CD4-positive, alpha-beta T cell treated with Interleukin-15 for 4 hours (primary cell): ENCODE results near the gene LAMTOR4.

ENCODE experiments used
- DNase-seq: peaks from one replicate; pipeline ENCODE4 v3.0.0-alpha.2; 2020; ENCODE audit warnings: low spot score

Gene LAMTOR4

DNA sequence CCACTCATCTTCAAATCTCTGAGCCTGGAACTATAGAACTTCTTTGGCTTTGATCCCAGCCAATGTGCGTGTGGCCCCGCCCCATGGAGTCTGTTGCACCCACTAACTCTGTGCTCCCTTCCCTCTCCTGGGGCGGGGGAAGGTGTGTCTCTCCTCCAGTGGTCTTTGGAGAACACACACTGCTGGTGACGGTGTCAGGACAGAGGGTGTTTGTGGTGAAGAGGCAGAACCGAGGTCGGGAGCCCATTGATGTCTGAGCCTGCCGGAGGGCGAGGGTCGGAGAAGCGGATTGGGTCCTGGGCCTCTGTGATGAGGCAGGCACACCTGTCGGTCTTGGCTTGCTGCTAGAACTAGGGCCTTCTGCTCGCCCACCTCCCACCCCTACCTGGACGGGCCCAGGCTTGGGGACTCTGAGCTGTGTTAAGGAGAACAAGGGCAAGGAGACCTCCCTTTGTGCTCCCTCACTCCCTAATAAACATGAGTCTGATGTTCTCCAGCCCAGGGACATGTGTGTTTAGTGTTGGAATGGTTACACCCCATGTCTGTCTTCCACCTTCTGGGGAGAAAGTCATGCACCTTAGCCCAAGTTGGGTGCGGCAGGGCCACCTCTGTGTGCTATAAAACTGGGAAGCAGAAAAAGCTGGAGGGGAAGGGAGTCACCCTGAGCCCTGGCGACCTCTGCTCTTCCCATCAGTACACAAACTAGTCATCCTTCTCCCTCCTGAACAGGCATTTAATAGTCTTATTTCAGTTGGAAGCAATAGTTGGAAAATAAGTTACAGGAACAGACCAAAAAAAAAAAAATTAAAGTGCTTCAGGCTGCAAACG lies 5.2 kb downstream of the LAMTOR4 start:
- DNase-seq = no peak

DNA sequence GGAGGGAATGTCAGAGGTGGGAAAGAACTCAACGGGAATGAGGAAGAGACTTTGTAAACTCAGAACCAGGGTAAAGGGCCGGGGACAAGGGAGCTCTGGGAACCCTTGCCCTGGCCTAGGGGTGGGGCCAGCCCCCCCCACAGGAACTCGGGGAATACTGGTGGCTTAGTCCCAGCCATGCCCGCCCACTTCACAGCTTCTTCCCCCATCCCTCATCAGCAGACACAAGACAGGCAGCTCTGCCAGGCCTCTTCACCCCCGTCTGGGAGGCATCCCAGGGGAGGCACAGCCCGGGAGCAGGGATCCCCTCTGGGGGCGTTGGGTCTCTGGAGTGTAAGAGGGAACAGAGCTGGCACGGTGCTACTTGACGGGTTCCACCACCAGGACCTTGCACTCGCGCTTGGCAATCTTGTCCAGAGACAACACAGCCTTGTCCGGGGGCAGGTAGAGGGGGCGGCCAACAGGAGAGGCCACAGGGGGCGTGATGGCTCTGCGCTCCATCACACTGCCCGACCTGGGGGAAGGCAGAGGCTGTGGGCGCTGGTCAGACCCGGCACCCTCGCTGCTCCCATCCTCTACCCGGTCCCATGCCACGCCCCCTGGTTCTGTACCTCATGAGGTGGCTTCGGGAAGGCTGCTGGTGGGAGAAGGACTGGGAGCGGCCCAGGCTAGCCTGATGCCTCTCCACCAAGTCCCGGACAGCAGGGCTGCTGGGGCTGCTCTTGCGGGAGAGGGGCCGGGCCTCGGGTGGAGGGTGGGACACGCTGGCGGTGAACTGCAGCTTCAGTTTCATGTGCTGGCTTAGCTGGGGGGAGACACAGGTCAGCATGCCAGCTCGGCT lies 6.2 kb downstream of the LAMTOR4 start:
- DNase-seq = no peak

DNA sequence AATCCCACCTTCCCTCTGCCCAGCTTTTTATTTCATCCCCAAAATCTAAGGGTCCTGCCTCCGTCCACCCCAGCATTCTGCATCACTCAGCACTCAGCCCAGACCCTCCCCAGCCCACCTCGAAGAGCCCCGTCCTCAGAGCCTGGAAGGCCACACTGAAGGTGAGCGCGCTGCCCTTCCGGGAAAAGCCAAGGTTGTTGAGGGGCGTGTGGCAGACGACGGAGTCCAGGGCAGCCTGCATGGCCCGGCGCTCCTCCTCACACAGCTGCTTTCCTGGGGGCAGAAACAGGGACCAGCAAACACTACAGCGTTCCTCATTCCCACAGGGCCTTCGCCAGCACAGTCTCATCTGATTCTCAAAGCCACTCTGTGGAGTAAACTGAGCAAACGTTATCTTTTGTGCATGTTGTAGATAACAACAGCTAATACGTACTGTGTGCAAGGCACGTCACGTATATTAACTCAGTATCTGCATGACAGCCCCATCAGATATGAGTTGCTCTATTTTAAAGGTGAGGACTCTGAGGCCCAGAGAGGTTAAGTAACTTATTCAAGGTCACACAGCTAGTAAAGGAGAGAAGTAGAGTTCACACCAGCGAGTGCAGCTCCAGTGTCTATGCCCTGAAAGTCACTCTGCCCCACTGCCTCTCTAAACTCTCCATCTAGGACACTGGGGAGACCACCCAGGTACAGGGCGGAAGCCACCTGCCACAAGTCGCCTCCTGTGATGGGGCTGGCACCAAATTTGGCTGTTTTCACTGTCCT lies 7.0 kb downstream of the LAMTOR4 start:
- DNase-seq = no peak

DNA sequence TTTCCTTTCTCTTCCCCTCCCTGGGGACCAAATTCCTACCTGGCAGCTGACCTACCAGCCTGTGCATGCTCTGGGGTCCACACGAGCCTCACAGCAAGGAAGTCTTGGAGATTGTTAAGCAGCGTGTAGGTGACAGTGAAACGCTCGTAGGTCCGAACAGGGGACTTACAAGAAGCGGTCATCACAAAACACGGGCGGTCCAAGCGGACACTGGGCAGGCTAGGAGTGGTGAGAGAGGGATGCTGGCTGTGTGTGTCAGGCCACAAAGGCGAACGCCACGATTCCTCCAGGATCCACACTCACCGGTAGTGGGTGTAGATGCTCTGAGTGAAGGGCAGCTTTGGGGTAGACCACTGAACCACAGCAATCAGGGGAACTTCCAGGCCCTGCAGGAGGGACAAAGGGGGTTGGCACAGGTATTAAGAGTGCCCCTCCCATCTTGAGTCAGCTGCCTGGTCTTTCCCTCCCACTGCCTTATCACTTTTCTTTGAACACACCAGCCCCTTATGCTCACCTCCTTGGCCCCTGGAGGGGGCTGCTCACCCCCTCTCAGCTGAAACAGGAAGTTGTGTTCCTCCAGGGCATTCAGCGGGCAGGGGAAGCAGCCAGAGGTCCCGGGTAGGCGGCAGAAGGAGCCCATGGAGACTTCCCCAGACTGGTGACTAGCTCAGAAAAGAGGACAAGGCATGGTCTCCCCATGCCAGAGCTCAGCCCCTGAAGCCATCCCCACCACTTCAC lies 7.8 kb downstream of the LAMTOR4 start:
- DNase-seq = no peak

DNA sequence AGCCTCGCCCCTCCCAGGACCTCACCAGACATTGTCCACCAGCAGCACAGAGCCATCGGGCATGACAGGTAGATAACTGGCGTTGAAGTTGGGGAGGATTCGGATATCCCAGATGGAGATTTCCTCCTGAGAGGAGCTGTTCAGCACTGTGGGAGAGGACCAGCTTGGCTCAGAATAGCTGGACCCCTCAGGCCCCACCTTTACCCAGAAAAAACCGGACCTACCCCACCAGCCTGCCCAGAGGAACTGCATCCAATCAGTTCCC lies 8.3 kb downstream of the LAMTOR4 start:
- no peak for DNase-seq

DNA sequence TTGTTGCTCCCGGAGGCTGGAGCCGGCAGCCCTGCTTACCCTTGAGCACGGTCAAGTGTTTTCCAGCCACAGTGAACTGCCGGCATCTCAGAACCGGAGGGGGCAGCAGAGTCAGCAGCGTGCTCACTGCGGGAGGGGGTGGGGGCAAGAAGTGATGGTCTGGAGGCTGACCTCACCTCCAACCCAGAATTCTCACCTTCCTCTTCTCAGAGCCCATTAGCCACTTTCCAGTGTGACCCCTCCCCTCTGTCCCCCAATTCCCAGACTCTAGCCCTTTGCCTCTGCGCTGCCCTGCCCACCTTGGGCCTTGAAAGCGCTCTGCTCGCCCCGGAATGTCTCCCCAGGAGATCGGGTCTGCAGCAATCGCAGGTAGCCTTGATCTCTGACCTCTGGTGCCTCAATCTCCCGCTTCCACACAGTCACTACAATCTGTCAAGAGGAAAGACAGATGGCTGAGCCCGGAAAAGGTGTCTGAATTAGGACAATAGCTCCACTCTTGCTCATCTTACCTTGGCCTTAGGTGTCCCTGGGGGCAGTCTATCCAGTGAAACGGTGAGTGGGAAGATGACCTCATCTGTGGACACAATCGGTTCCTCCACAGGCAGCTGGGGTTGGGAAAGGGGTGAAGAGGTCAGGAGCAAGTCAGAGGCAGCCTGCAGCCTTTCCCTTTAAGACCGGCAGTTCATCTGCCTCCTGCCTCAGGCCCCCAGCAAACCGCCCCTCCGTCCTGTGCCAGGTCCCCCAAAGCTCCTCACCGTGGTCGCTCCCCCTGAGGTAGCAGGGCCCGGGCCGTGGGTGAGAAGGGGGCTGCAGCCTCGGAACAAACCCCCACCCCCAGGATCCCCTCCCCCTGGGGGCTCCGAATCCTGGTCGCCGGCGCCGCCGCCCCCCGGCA lies 8.9 kb downstream of the LAMTOR4 start:
- DNase-seq = no peak

DNA sequence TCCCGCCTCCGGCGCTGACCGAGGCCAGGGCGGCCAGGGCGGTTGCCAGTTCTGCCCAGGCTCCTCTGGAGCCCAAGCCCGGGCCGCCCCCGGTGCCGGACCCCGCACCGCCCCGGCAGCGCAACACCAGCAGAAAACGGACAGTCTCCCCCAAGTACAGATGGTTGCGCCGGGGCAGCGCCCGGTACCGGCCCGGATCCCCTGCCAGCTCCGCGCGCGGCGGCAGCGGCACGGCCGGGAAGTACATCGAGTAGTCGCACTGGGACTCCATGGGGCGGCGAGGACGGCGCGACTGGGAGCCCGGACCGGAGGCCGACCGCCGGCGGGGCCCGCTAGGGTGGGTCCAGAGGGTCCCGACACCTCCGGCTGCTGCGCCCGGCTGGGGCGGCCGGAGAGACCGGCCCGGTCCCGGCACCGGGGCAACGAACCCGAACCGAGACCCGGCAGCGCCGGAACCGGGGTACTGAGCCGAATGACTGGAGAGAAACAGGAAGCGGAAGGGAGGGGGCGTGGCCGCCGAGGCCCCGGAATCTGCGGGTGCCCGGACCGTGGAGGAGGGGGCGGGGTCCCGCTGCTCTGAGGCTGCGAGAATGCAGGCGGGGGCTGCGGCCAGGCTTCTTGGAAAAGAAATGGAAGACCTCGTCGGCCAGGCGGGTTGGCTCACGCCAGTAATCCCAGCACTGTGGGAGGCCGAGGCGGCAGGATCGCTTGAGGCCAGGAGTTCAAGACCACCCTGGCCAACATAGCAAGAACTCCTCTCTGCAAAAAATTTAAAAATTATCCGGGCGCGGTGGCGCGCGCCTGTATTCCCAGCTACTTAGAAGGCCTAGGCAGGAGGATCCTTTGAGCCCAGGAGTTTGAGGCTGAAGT lies 9.7 kb downstream of the LAMTOR4 start, which contains the start of gene TRAPPC14:
Gene TRAPPC14, minus strand, starts transcription at position 495 of the 870 bp plus-strand sequence. Its CDS starts 224 bp downstream, at position 271.
- peak; percentile 87 for DNase-seq

DNA sequence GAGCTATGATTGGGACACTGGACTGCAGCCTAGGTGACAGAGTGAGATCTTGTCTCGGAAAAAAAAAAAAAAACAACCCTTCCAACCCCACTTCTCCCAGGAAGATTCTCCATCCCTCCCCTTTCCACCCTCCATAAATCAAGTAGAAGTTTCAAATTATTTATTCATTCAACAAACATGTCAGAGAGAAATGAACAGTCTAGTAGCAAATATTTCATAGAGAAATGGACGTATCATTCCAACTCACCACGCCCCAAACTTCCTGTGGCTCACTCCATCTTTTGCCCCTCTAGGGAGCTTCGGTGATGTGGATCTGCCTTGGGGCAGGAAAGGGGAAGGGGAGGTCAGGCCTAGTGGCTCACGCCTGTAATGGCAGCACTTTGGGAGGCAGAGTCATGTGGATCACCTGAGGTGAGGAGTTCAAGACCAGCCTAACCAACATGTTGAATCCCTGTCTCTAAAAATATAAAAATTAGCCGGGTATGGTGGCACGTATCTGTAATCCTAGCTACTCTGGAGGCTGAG lies 10.4 kb downstream of the LAMTOR4 start:
- DNase-seq = no peak

DNA sequence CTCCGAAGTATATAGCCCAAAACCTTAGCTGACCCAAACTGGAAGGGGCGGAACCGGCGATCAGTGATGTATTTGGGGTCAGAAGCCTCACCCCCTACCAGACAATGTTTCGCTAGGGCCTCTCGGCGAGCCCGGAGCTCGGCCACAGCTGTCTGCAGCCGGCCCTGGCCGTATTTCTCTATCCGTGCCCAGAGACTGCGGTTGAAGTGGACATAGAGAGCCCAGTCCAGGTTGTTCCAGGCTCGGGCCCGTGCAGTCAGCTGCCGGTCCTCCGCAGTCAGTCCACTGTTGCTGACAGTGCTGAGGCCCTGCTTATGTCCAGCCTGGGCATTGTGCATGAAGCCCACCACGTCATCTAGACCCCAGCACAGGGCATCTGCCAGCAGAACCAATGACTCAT lies 11.3 kb downstream of the LAMTOR4 start:
- no peak for DNase-seq

DNA sequence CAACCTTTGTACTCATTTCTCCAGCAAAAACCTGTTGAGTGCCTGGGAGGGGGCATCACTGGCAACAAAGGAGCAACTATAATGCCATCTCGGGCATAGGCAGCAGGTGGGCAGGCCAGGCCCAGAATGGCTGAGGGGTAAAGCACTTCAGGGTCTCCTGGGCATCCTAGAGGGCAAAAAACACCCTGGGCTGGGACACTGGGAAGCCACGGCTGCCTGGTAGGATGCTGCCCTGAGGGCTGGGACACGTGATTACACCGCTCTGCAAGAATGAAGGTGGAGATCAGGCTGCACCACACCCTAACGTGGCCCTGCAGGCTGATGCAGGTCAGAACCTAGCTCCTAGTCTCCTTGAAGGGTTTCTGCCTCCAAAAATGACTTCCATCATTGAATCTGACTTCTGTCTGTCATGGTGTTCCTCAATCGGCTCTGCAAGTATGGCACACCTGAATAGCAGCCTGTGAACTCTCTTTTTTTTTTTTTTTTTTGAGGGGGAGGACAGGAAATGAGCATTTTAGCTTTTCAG lies 14.4 kb downstream of the LAMTOR4 start:
- DNase-seq = no peak

DNA sequence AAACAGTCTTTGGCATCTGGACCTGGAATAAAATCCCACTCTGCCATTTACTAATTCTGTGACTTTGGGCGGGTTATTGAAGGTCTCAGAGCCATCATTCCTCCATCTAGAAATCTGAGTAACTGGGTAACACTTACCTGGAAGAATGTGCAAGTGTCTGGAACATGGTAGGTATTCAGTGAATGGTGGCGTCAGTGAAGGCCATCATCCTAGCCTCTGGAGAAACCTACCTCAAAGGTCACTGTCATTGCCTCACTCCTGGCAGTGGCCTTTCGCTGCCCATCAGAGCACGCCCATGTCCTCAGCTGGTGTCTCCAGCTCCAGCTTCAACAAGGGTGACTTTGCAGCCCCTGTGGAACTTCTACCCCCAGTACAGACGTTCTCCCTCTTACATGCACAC lies 15.2 kb downstream of the LAMTOR4 start:
- DNase-seq = no peak

DNA sequence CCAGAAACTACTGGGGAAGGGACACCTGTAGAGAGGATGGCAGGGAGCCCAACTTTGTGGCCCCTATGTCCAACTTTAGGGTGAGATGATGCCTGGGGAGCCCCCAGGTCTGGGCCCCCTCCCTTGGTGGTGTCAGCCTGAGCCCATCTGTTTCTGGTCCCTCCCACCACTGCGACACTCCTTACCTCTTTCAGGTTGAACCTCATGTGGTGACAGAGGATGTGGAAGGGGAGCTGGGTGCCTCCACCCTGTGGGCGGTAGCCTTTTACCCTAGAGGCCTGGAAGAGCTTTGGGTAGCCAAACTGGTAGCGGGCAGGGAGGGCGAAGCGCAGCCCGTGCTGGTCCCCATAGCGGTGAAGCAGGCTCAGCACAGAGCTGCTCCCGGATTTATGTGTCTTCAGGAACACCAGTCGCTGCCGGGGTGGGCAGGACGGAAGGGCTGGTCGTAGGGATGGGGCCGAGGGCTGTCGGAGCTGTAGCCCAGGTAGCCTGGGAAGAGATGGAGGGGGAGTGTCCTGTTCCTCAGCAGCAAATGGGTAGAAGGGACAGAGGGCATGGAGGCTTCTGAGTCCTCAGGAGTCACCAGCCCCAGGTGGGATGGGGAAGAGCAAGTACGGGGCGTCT lies 17.7 kb downstream of the LAMTOR4 start:
- DNase-seq = no peak

DNA sequence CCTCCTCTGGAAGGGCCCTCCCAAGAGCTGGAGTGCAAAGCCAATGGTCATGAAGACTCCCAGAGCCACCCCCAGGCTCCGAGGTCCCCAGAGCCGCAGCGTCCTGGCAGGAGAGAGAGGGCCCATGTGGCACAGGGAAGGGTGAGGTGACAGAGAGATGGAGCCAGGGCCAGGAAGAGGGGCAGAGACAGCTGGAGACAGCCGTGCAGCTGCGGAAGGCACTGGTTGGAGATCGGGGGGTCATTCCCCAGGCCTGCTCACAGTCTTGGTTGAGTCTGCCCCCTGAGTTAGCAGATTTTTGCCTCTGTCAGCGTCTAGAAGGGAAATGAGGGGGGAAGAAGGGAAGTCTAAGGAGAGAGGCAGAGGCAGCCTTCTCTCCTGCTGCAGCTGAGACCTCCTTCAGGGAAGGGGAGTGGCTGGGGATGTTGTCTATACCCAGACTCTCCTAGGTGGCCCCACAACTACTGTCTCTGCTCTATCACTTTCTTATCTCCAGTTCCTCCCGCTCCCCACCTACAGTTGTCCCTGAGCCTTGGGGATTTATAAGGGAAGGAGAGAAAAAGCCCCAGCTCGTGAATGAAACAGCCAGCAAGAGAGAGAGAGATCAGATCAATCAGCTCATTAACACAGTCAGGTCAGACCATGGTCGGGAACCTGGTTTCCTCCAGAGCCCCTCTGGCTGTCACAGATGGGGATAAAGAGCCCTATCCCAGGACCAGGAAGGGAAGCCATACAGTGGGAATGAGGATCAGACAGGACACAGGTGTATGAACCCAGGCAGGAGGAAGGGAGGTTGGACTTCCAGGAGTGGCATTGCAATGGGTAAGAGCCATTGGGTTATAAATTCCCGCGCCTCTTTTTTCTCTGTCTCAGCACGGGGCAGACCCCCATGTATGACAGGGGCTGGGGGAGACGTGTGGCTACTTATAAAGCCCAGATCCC lies 18.5 kb downstream of the LAMTOR4 start:
- DNase-seq = no peak

DNA sequence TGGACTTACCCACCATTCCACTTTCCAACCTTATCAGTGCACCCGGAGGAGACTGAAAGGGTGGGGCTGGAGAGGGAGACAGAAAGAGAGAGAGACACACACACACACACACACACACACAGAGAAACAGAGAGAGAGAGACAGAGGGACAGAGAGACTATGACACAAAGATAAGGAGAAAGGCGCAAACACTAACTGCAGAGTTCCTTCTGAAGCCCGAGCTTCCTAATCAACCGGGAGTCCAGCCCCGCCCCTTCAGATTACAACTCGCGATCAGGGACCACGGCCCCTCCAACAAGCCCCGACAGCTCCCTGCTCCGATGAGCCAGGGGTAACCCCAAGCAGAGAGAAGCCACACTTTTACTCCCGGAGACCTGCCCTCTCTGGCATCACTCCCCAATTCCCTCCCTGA lies 19.2 kb downstream of the LAMTOR4 start:
- no peak for DNase-seq

DNA sequence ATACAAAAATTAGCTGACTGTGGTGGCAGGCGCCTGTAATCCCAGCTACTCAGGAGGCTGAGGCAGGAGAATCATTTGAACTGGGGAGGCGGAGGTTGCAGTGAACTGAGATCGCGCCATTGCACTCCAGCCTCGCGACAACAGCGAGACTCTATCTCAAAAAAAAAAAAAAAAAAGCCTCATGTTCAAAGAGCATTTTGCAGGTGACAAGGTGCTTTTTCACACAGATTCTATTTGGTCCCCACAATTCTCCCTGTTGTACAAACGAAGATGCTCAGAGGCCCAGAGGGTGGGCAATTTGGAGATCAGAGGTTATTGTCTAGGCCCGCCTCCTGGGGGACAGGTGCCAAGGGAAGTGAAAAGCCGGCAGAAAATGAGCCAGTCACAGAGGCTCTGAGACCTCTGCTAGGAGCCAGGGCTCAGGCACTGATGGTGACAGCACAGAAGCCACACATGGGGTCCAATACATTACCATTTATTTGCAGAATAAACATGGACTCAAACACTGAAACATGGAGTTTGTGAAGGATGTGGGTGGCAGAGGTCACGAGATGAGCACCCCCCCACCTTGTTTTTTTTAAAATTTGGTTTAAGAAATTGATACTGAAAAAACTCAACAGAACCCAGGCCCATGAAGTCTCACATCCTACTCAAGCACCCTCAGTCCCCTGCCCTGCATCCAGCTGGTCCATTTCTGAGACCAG lies 20.6 kb downstream of the LAMTOR4 start:
- DNase-seq = no peak

DNA sequence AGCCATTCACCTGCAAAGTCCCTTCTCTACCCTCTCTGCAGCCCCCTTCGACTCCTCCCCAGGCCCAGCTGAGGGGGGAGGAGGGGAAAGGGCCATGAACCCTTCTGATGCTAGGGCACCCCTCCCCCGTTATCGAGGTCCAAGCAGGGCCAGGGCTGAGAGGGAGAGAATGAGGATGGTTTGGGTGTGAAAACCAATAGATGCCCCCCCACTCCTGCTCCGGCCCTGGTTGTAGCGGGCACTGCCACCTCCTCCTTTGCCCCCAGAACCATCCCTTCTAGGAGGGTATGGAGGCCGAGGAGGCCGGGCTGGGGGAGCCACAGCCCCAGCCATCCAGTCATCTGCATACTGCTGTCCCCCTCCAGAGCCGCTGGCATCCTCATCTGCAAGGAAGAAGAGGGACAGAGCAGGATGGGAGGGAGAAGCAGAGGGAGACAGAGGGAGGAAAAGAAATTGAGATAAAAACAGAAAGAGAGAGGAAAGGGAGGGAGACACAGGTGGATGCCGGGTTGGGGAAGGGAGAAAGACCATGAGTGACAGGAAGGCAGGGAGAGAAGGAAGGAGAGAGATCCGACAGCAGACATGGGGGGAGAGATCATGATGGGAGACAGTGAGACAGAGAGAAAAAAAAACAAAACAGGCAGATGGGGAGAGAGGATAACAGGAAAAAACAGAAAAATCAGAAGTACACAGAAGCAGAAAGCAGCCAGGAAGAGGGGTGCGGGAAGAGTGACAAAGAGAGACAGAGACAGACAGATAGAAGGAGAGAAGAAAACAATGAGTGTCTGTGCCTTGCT lies 21.6 kb downstream of the LAMTOR4 start:
- DNase-seq = no peak
